ENCODE results near the gene PAX3. TPM values are rescaled to one million over a fixed set of nuclear protein-coding genes. Genes with fewer than 3 reads are reported as not detected.

The PAX3 gene
- total RNA-seq, 1 experiment from 2014 or later: not detected

- DNase-seq (ENCODE audit: low read depth, low spot score) (no peak), ATAC-seq (no peak)
- Histone ChIP-seq H3K4me1 (ENCODE audit: control insufficient read depth in 1 of 2, insufficient read depth in 2 of 2, low read length in 2 of 2) (no peaks in the 10 kb centered on the region), H4K20me1 (ENCODE audit: insufficient read depth) (no peaks in the 10 kb centered on the region), H3K9me2 (ENCODE audit: insufficient read depth) (no peaks in the 10 kb centered on the region), H3K9ac (ENCODE audit: low read length) (no peak overlapping the region), H3K27me3 (ENCODE audit: insufficient read depth, low read length) (peaks cover 76% of the 10 kb centered on the region), H3K4me2 (ENCODE audit: low read length) (no peak overlapping the region), H2AFZ (ENCODE audit: low read depth, low read length, poor library complexity, severe bottlenecking) (no peak overlapping the region), H3K4me3 (replicated peaks in 1 of 2; ENCODE audit: low read depth in 1 of 2, low read length in 2 of 2) (no peak overlapping the region), H3K9me3 (ENCODE audit: control insufficient read depth in 1 of 2, insufficient read depth in 1 of 2, low read depth in 1 of 2, low read length in 2 of 2) (no peaks in the 10 kb centered on the region), H3K36me3 (ENCODE audit: control insufficient read depth in 1 of 2, insufficient read depth in 2 of 2, low read length in 2 of 2) (no peaks in the 10 kb centered on the region), H3K79me2 (ENCODE audit: insufficient read depth, low read length) (no peaks in the 10 kb centered on the region), H3K27ac (ENCODE audit: low read depth, low read length) (no peak overlapping the region)
- TF ChIP-seq SRF (IDR thresholded peaks at IDR 0.05; ENCODE audit: low read depth) (no peak), TCF7L2 (IDR thresholded peaks at IDR 0.05; ENCODE audit: borderline replicate concordance, extremely low read depth, insufficient read depth, insufficient read length) (no peak), ATF3 (IDR thresholded peaks at IDR 0.05) (no peak), ZFX (IDR thresholded peaks at IDR 0.05) (no peak), SP1 (IDR thresholded peaks at IDR 0.05; ENCODE audit: low read depth) (no peak)
- ChIA-PET CTCF (no interaction called here), RAD21 (ENCODE audit: low non-redundant PET in 1 of 2, low total read pairs in 2 of 2, uncharacterized antibody in 2 of 2, unreplicated experiment in 2 of 2) (no interaction called here), POLR2A (no interaction called here)
- no TSS peak for BruUV-seq (replicated peaks)
- intact Hi-C loops (cut with micrococcal nuclease): no loop called here
Measured at GRCh38 chr2:222239945-222240675, 58.7 kb downstream of the PAX3 start.

- DNase-seq (ENCODE audit: low read depth, low spot score): no peak
- intact Hi-C loops (cut with micrococcal nuclease): no loop called here
- no peaks in the 10 kb centered on the region for H3K79me2 ChIP-seq (ENCODE audit: insufficient read depth, low read length)
- ATAC-seq: no peak
- TF ChIP-seq JUND (IDR thresholded peaks at IDR 0.05) (no peak), SRF (IDR thresholded peaks at IDR 0.05; ENCODE audit: low read depth) (no peak), POLR2AphosphoS5 (IDR thresholded peaks at IDR 0.05; ENCODE audit: low read depth, low read length) (no peak), EGR1 (IDR thresholded peaks at IDR 0.05; ENCODE audit: low read depth) (no peak), EZH2phosphoT487 (IDR thresholded peaks at IDR 0.05; ENCODE audit: borderline replicate concordance) (no peak), CBX3 (IDR thresholded peaks at IDR 0.05; ENCODE audit: low read depth) (no peak), SP1 (IDR thresholded peaks at IDR 0.05; ENCODE audit: low read depth) (no peak), MAX (IDR thresholded peaks at IDR 0.05) (no peak), ZFX (IDR thresholded peaks at IDR 0.05) (no peak)
- no TSS peak for BruUV-seq (replicated peaks)
- H3K4me2 ChIP-seq (ENCODE audit: low read length): no peak overlapping the region
- H3K9me2 ChIP-seq (ENCODE audit: insufficient read depth): no peaks in the 10 kb centered on the region
- ChIA-PET CTCF (no interaction called here), RAD21 (ENCODE audit: low non-redundant PET in 1 of 2, low total read pairs in 2 of 2, uncharacterized antibody in 2 of 2, unreplicated experiment in 2 of 2) (interaction anchor here in 1 of 2 experiments (0.7 kb wide), 1 partner anchor 228 kb away, joined by 4 read pairs; no protein-coding TSS in a partner anchor), POLR2A (no interaction called here)
- H3K27ac ChIP-seq (ENCODE audit: low read depth, low read length): no peak overlapping the region
- H3K9me3 ChIP-seq (ENCODE audit: control insufficient read depth in 1 of 2, insufficient read depth in 1 of 2, low read depth in 1 of 2, low read length in 2 of 2): no peaks in the 10 kb centered on the region
- H3K9ac ChIP-seq (ENCODE audit: low read length): no peak overlapping the region
- peaks cover 78% of the 10 kb centered on the region for H3K27me3 ChIP-seq (ENCODE audit: insufficient read depth, low read length)
- no peak overlapping the region for H3K4me3 ChIP-seq (replicated peaks in 1 of 2; ENCODE audit: low read depth in 1 of 2, low read length in 2 of 2)
- no peaks in the 10 kb centered on the region for H4K20me1 ChIP-seq (ENCODE audit: insufficient read depth)
- no peaks in the 10 kb centered on the region for H3K4me1 ChIP-seq (ENCODE audit: control insufficient read depth in 1 of 2, insufficient read depth in 2 of 2, low read length in 2 of 2)
- H3K36me3 ChIP-seq (ENCODE audit: control insufficient read depth in 1 of 2, insufficient read depth in 2 of 2, low read length in 2 of 2): no peaks in the 10 kb centered on the region
- no peak overlapping the region for H2AFZ ChIP-seq (ENCODE audit: low read depth, low read length, poor library complexity, severe bottlenecking)
Measured at GRCh38 chr2:222239091-222239490, 59.7 kb downstream of the PAX3 start.
